Measurements from ENCODE around the gene EPHA2.
A peak's percentile ranks its signal among the peaks of the same experiment; 100 is the strongest.

EPHA2 gene

GRCh38 chr1:16126160-16126559 is 29.7 kb downstream of the EPHA2 start:
- Histone ChIP-seq H3K9me3 (ENCODE audit: low read depth, low read length) (no peaks in the 10 kb centered on the region), H3K27ac (no peak overlapping the region), H3K36me3 (ENCODE audit: insufficient read depth, low read length) (peaks cover 10% of the 10 kb centered on the region; the same call in 1 of the 2 replicates), H3K9ac (ENCODE audit: insufficient read length) (no peak overlapping the region), H3K4me3 (no peak overlapping the region)
- TF ChIP-seq FOXP2 (optimal IDR thresholded peaks at IDR 0.05; ENCODE audit: control extremely low read depth, extremely low read length, insufficient read depth) = no peak
- TF ChIP-seq EZH2 (IDR thresholded peaks at IDR 0.05) = no peak
- no peak for TF ChIP-seq POLR2AphosphoS5 (IDR thresholded peaks at IDR 0.05; ENCODE audit: borderline replicate concordance, low read depth, low read length)
- no peak for DNase-seq (ENCODE audit: low read depth, low spot score)

DNA sequence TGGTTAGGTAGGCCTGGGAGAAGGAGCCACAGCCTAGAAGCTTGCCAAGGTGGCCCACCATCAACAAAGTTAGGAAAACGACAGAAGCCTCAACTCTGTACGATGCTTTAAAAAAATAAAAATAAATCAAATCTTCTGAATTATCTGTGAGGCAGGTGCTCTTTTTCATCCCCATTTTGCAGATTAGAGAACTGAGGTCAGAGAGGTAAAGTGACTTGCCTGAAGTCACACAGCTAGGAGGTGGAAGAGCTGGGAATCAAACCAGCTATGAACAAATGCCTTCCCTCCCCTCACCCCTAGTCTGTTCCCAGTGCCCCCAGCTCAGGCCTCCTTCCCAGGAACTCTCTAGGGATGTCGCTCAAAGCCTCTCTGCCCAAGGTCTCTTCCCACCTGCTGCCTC is 30.4 kb downstream of the EPHA2 start:
- H3K27ac ChIP-seq = no peak overlapping the region
- H3K36me3 ChIP-seq (ENCODE audit: insufficient read depth, low read length) = peaks cover 9% of the 10 kb centered on the region; the same call in 1 of the 2 replicates
- no peak for DNase-seq (ENCODE audit: low read depth, low spot score)

GRCh38 chr1:16125088-16125470 is 30.8 kb downstream of the EPHA2 start:
- H3K27ac ChIP-seq = no peak overlapping the region
- TF ChIP-seq POLR2AphosphoS5 (IDR thresholded peaks at IDR 0.05; ENCODE audit: borderline replicate concordance, low read depth, low read length) = no peak
- no peak for TF ChIP-seq EZH2 (IDR thresholded peaks at IDR 0.05)
- TF ChIP-seq FOXP2 (optimal IDR thresholded peaks at IDR 0.05; ENCODE audit: control extremely low read depth, extremely low read length, insufficient read depth) = no peak
- DNase-seq (ENCODE audit: low read depth, low spot score) = no peak
- no peaks in the 10 kb centered on the region for H3K9me3 ChIP-seq (ENCODE audit: low read depth, low read length)
- H3K36me3 ChIP-seq (ENCODE audit: insufficient read depth, low read length) = peaks cover 5% of the 10 kb centered on the region; the same call in 1 of the 2 replicates
- H3K4me3 ChIP-seq = no peak overlapping the region
- H3K9ac ChIP-seq (ENCODE audit: insufficient read length) = no peak overlapping the region

More for the DNA sequence above, 30.4 kb downstream of the EPHA2 start:
- Histone ChIP-seq H3K4me3 (no peak overlapping the region), H3K9me3 (ENCODE audit: low read depth, low read length) (no peaks in the 10 kb centered on the region), H3K9ac (ENCODE audit: insufficient read length) (no peak overlapping the region)
- TF ChIP-seq POLR2AphosphoS5 (IDR thresholded peaks at IDR 0.05; ENCODE audit: borderline replicate concordance, low read depth, low read length) (no peak), FOXP2 (optimal IDR thresholded peaks at IDR 0.05; ENCODE audit: control extremely low read depth, extremely low read length, insufficient read depth) (no peak), EZH2 (IDR thresholded peaks at IDR 0.05) (no peak)

DNA sequence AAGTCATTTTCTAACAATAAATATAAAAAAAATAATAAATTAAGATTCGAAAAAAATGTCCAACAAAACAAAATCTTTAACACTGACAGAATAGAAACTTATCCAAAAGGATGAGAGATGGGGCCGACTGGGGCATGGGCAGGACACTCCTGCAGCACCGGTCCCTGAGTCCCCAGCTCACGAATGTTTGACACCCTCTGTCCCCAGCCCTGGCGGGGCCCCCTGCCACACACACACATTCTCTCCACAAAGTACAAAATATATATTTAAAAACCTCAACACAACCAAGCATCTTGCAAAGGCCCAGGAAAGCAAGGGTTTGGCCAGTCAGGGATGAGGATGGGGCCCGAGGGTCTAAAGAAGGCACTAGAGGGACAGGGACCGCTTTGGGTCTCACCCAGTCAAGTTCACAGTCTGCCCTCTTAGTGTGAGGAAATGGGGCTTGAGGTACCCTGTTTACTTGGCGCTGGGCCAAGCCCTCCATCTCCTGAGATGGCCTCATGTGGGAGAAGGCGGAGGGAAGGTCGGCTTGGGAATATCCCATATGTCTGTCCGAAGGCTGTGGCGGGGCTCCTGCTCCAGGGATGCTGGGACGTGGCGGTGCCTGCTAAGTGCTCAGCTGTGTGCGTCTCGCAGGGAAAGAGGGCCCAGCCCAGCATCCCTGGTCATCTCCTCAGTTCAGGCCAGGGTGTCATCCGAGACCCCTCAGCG is 31.3 kb downstream of the EPHA2 start:
- Histone ChIP-seq H3K9ac (ENCODE audit: insufficient read length) (no peak overlapping the region), H3K36me3 (ENCODE audit: insufficient read depth, low read length) (no peaks in the 10 kb centered on the region; the same call in 1 of the 2 replicates), H3K4me3 (no peak overlapping the region), H3K9me3 (ENCODE audit: low read depth, low read length) (no peaks in the 10 kb centered on the region), H3K27ac (no peak overlapping the region)
- no peak for DNase-seq (ENCODE audit: low read depth, low spot score)
- no peak for TF ChIP-seq FOXP2 (optimal IDR thresholded peaks at IDR 0.05; ENCODE audit: control extremely low read depth, extremely low read length, insufficient read depth)
- TF ChIP-seq POLR2AphosphoS5 (IDR thresholded peaks at IDR 0.05; ENCODE audit: borderline replicate concordance, low read depth, low read length) = no peak
- no peak for TF ChIP-seq EZH2 (IDR thresholded peaks at IDR 0.05)

DNA sequence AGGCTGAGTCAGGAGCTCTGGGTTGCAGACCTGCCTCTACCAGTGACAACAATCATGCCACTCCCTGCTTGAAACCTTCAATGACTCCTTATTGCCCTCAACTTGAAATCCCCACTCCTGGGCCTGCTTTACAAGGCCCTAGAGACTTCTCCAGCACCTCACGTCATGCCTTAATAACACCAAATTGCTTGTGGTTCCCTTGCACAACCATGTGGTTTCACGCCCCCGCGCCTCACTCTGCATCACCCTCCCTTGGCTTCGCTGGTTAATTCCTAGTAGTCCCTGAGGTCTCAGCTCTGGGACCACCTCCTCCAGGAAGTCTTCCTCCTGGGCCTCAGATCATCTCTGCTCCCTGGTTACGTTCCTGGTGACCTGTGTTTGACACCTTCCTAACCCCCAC is 33.0 kb downstream of the EPHA2 start:
- DNase-seq (ENCODE audit: low read depth, low spot score) = peak; percentile 56
- no peak overlapping the region for H3K27ac ChIP-seq
- TF ChIP-seq EZH2 (IDR thresholded peaks at IDR 0.05) (no peak), FOXP2 (optimal IDR thresholded peaks at IDR 0.05; ENCODE audit: control extremely low read depth, extremely low read length, insufficient read depth) (peak; percentile 57), POLR2AphosphoS5 (IDR thresholded peaks at IDR 0.05; ENCODE audit: borderline replicate concordance, low read depth, low read length) (peak; percentile 44; the same call in 1 of the 2 replicates)

DNA sequence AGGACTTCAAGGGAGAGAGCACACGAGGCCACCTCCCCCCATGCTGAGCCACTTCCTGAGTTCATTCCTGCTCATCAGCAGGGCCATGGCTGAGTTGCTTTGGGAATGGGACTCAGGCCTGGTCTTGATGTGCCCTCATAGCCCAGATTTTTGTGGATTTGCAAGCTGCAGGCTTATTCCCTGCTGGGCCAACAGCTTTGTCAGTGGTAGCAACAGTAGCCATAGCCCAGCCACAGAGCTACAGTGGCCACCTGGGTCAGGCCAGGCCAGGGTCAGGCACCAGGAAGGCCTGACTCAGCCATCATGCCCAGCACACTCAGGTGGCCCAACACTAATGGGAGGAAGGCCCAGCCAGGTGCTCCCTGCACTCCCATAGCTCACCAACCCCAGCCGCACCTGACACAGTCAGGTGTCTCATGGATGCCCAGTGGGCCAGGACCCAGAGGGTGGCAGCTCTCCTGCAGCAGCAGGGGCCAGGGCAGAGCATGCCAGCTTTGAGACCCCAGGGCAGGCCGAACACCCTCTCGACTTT is 33.5 kb downstream of the EPHA2 start:
- Histone ChIP-seq H3K36me3 (ENCODE audit: insufficient read depth, low read length) (no peaks in the 10 kb centered on the region; the same call in 1 of the 2 replicates), H3K27ac (no peak overlapping the region), H3K4me3 (no peak overlapping the region), H3K9ac (ENCODE audit: insufficient read length) (no peak overlapping the region), H3K9me3 (ENCODE audit: low read depth, low read length) (no peaks in the 10 kb centered on the region)
- TF ChIP-seq FOXP2 (optimal IDR thresholded peaks at IDR 0.05; ENCODE audit: control extremely low read depth, extremely low read length, insufficient read depth) = no peak
- TF ChIP-seq EZH2 (IDR thresholded peaks at IDR 0.05) = no peak
- no peak for TF ChIP-seq POLR2AphosphoS5 (IDR thresholded peaks at IDR 0.05; ENCODE audit: borderline replicate concordance, low read depth, low read length)
- DNase-seq (ENCODE audit: low read depth, low spot score) = no peak

More for the DNA sequence above, 33.0 kb downstream of the EPHA2 start:
- no peak overlapping the region for H3K9ac ChIP-seq (ENCODE audit: insufficient read length)
- no peaks in the 10 kb centered on the region for H3K9me3 ChIP-seq (ENCODE audit: low read depth, low read length)
- no peak overlapping the region for H3K4me3 ChIP-seq
- no peaks in the 10 kb centered on the region; the same call in 1 of the 2 replicates for H3K36me3 ChIP-seq (ENCODE audit: insufficient read depth, low read length)

DNA sequence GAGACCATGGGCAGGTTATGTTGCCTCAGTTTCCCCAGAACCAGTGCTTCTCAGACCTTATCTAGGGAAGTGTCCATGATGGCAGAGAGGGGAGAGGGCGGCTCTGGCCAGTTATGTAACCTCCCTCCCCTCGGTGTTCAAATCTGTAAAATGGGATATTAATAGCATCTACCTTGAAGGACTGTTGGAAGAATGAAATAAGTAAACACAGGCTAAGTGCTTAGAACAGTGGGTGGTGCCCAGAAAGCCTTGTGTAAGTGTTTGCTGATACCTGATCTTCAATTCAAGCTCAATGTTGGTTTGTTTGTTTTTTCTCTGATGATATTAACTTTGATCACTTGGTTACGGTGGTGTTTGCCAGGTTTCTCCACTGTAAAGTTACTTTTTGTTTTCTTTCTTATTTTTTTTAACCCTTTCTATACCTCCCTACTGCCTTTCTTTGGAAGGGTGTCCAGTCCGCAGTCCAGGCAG is 34.9 kb downstream of the EPHA2 start:
- no peaks in the 10 kb centered on the region; the same call in 1 of the 2 replicates for H3K36me3 ChIP-seq (ENCODE audit: insufficient read depth, low read length)
- no peak overlapping the region for H3K27ac ChIP-seq
- no peak overlapping the region for H3K9ac ChIP-seq (ENCODE audit: insufficient read length)
- no peaks in the 10 kb centered on the region for H3K9me3 ChIP-seq (ENCODE audit: low read depth, low read length)
- TF ChIP-seq POLR2AphosphoS5 (IDR thresholded peaks at IDR 0.05; ENCODE audit: borderline replicate concordance, low read depth, low read length) = no peak
- no peak for TF ChIP-seq EZH2 (IDR thresholded peaks at IDR 0.05)
- no peak overlapping the region for H3K4me3 ChIP-seq
- no peak for DNase-seq (ENCODE audit: low read depth, low spot score)

DNA sequence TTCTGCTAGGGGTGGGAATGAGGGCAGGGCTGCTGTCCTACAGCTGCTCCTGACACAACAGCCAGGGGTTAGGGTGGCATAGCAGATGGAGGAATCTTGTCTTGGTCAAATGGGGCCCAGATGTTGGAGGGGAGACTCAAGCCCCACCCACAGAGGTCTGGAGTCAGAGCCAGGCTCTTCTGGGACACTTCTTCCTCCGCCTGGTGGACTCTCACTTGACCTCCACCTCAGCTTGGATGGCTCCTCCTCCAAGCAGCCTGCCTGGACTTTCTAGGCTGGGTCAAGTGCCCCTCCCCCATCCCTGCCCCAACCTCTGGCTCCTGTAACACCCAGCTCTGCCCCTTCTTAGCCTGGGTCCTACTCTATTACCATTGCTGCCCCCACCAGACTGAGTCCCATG is 35.5 kb downstream of the EPHA2 start:
- Histone ChIP-seq H3K9ac (ENCODE audit: insufficient read length) (no peak overlapping the region), H3K27ac (no peak overlapping the region)

More for the DNA sequence above, 35.5 kb downstream of the EPHA2 start:
- no peaks in the 10 kb centered on the region for H3K9me3 ChIP-seq (ENCODE audit: low read depth, low read length)
- no peaks in the 10 kb centered on the region; the same call in 1 of the 2 replicates for H3K36me3 ChIP-seq (ENCODE audit: insufficient read depth, low read length)
- TF ChIP-seq POLR2AphosphoS5 (IDR thresholded peaks at IDR 0.05; ENCODE audit: borderline replicate concordance, low read depth, low read length) = no peak
- TF ChIP-seq FOXP2 (optimal IDR thresholded peaks at IDR 0.05; ENCODE audit: control extremely low read depth, extremely low read length, insufficient read depth) = no peak
- TF ChIP-seq EZH2 (IDR thresholded peaks at IDR 0.05) = no peak
- DNase-seq (ENCODE audit: low read depth, low spot score) = no peak
- H3K4me3 ChIP-seq = no peak overlapping the region
